WERI-Rb-1 (cell line): ENCODE measurements around the gene COL16A1.

Experiments used
- DNase-seq: peaks from one replicate; pipeline ENCODE4 v3.0.0-alpha.2; 2020
- H3K27ac ChIP-seq: fragments of 250-450 bp; sonication (Bioruptor Pico); 2 replicates; pipeline ENCODE4 v1.5.1; 2020; ENCODE audit warnings: mild to moderate bottlenecking, moderate library complexity
- H3K27me3 ChIP-seq: fragments of 250-450 bp; sonication (Bioruptor Pico); 2 replicates; pipeline ENCODE4 v1.5.1; 2021; ENCODE audit warnings: mild to moderate bottlenecking, low read depth, moderate library complexity; ENCODE audit not compliant: insufficient read depth, severe bottlenecking
- H3K36me3 ChIP-seq: fragments of 250-450 bp; sonication (Bioruptor Pico); 2 replicates; pipeline ENCODE4 v1.5.1; 2020; ENCODE audit warnings: mild to moderate bottlenecking, moderate library complexity
- H3K4me3 ChIP-seq: 2 replicates; pipeline ENCODE4 v1.5.1; 2011; ENCODE audit warnings: low read depth, mild to moderate bottlenecking, control low read depth, low read length
- H3K9me3 ChIP-seq: fragments of 250-450 bp; sonication (Bioruptor Pico); 2 replicates; pipeline ENCODE4 v1.5.1; 2021; ENCODE audit warnings: mild to moderate bottlenecking, moderate library complexity; ENCODE audit not compliant: severe bottlenecking
- CTCF ChIP-seq: IDR thresholded peaks from 2 replicates; pipeline ENCODE4 v1.5.1; 2011; ENCODE audit warnings: low read depth, mild to moderate bottlenecking, control low read depth, inconsistent platforms, low read length

COL16A1 gene

DNA sequence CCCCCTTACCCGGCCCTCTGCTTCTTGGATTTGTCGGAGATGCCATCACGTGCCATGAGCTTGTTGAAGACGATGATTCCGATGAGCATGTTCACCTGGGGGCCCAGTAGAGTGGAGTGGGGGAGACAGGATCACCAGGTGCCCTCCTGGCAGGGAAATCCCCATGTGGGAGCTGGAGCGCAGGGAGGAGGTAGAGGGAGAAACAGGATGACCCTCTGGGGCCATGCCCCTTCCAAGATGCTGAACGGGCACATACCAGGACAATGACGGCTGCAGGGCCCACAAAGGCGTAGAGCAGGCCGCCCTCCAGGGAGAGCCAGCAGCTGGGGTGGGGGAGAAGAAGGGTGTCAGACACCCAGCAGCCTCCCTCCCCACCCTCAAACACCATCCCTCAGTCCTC lies 31.8 kb upstream of the COL16A1 start:
- Histone ChIP-seq H3K27me3 (no peaks in the 10 kb centered on the region), H3K9me3 (no peaks in the 10 kb centered on the region), H3K36me3 (peaks cover 18% of the 10 kb centered on the region), H3K27ac (no peak overlapping the region), H3K4me3 (no peak overlapping the region)
- TF ChIP-seq CTCF = no peak
- DNase-seq = no peak

GRCh38 chr1:31734582-31735107 lies 30.8 kb upstream of the COL16A1 start:
- no peak overlapping the region for H3K4me3 ChIP-seq
- no peak for DNase-seq
- TF ChIP-seq CTCF = no peak

DNA sequence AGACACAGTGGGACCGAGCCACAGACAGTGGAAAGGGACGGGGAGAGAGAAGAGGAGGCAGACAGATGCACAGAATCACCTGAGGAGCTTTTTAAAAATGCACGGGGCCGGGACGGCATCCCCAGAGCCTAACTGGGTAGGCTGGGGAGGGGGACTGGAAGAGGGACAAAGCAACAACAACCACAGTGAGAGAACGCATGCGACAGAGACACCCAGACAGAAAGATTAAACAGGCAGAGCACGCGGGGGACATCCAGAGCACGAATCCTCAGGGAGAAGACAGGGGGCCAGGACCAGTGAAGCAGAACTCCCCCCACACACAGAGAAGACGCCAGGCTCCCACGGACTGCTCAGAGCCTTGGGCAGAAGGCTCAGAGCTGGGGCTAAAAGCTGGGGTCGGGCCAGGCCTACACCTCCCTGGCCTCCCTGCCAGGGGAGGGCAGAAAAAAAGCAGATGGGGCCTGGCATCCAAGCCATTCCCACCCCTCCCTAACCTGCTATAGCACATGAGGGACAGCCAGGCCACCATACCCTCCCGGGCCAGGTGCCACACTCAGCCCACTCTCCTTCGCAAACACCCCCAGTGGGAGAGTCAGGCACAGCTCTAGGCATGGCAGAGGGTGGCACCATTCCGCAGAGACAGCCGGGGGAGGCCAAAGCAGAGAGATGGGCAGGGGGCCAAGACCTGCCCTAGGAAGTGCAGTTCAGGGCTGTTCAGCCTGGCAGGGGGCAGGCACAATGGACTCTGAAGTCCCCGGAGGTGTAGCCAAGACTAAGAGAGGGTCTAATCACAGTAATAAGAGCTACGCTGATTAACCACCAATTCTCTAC lies 29.8 kb upstream of the COL16A1 start:
- Histone ChIP-seq H3K27me3 (no peaks in the 10 kb centered on the region), H3K9me3 (no peaks in the 10 kb centered on the region), H3K27ac (no peak overlapping the region), H3K36me3 (peaks cover 14% of the 10 kb centered on the region), H3K4me3 (no peak overlapping the region)
- no peak for DNase-seq
- no peak for TF ChIP-seq CTCF

More at GRCh38 chr1:31734582-31735107, 30.8 kb upstream of the COL16A1 start:
- H3K27me3 ChIP-seq = no peaks in the 10 kb centered on the region
- H3K36me3 ChIP-seq = peaks cover 22% of the 10 kb centered on the region
- no peaks in the 10 kb centered on the region for H3K9me3 ChIP-seq
- H3K27ac ChIP-seq = no peak overlapping the region

DNA sequence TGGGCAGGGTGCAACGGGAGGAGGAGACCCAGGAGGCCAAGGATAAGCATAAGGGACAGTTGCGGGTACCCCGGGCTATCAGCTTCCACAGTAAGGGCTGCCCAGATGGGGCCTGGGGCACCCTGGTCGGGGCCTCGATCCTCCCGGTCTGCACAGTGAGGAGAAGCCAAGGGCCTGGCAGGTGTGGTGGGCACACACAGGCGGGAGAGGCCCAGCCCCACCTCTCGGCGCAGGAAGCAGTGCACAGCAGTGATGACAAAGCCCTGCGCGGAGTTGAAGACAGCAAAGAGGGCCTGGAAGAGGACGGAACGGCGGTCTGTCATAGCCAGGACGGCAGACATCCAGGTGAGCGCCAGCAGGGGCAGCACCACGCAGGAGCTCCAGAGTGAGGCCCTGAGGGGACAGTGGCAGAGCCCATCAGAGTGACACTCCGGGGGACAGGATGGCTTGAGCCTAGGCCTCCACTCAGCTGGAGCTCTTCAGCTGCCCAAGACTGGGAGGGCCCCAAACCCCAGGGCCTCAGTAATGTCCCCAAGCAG lies 29.0 kb upstream of the COL16A1 start:
- Histone ChIP-seq H3K27me3 (no peaks in the 10 kb centered on the region), H3K27ac (no peak overlapping the region), H3K36me3 (peaks cover 13% of the 10 kb centered on the region), H3K9me3 (no peaks in the 10 kb centered on the region), H3K4me3 (no peak overlapping the region)
- TF ChIP-seq CTCF = 0 out of 2 replicates have a peak, but pooled peaks have one; percentile 11
- no peak for DNase-seq

GRCh38 chr1:31732343-31732742 lies 28.5 kb upstream of the COL16A1 start:
- no peak for TF ChIP-seq CTCF
- H3K27ac ChIP-seq = no peak overlapping the region
- H3K4me3 ChIP-seq = no peak overlapping the region
- no peaks in the 10 kb centered on the region for H3K9me3 ChIP-seq
- no peak for DNase-seq
- H3K27me3 ChIP-seq = no peaks in the 10 kb centered on the region
- peaks cover 16% of the 10 kb centered on the region for H3K36me3 ChIP-seq
